Measurements from ENCODE around the gene DNAJC1.

- TF ChIP-seq POLR2AphosphoS5 (IDR thresholded peaks at IDR 0.05; ENCODE audit: low read depth, low read length) (no peak), TAF1 (IDR thresholded peaks at IDR 0.05; ENCODE audit: low read depth, low read length) (no peak)
Measured at GRCh38 chr10:21720090-21720489, 283.4 kb downstream of the DNAJC1 start.

All from GM12891 (cell line).